Measurements from ENCODE around the gene SAMD4A.
"Not testable (repeated sequence)": the region's sequence is repeated elsewhere in the genome, so short reads cannot be mapped to it uniquely, and the experiment has no call there.

SAMD4A gene

GRCh38 chr14:54735424-54735823 is 168.5 kb downstream of the SAMD4A start:
- DNase-seq (ENCODE audit: low spot score): no peak

- DNase-seq (ENCODE audit: low spot score): no peak
These were observed 170.3 kb downstream of the SAMD4A start for GRCh38 chr14:54737132-54737711.

- no peak for DNase-seq (ENCODE audit: low spot score)
These were observed 171.1 kb downstream of the SAMD4A start for GRCh38 chr14:54738009-54738408.

GRCh38 chr14:54739514-54739913 is 172.6 kb downstream of the SAMD4A start:
- no peak for DNase-seq (ENCODE audit: low spot score)

GRCh38 chr14:54742492-54743350 is 175.8 kb downstream of the SAMD4A start:
- DNase-seq (ENCODE audit: low spot score): no peak

- DNase-seq (ENCODE audit: low spot score): no peak
These were observed 176.5 kb downstream of the SAMD4A start for GRCh38 chr14:54743382-54743781.

GRCh38 chr14:54746019-54746418 is 179.1 kb downstream of the SAMD4A start:
- DNase-seq (ENCODE audit: low spot score): no peak

- no peak for DNase-seq (ENCODE audit: low spot score)
These were observed 180.7 kb downstream of the SAMD4A start for GRCh38 chr14:54747616-54748015.

- no peak for DNase-seq (ENCODE audit: low spot score)
These were observed 182.3 kb downstream of the SAMD4A start for GRCh38 chr14:54749180-54749579.

GRCh38 chr14:54749727-54750126 is 182.8 kb downstream of the SAMD4A start:
- DNase-seq (ENCODE audit: low spot score): no peak

- not testable (repeated sequence) for DNase-seq (ENCODE audit: low spot score)
These were observed 185.7 kb downstream of the SAMD4A start for GRCh38 chr14:54752611-54753010.

- DNase-seq (ENCODE audit: low spot score): not testable (repeated sequence)
These were observed 186.5 kb downstream of the SAMD4A start for GRCh38 chr14:54753396-54753795.

GRCh38 chr14:54754116-54754622 is 187.2 kb downstream of the SAMD4A start:
- DNase-seq (ENCODE audit: low spot score): no peak

- peak; percentile 15 for DNase-seq (ENCODE audit: low spot score)
These were observed 187.9 kb downstream of the SAMD4A start for GRCh38 chr14:54754623-54755386.

GRCh38 chr14:54756656-54757392 is 189.9 kb downstream of the SAMD4A start:
- no peak for DNase-seq (ENCODE audit: low spot score)

GRCh38 chr14:54758041-54758440 is 191.1 kb downstream of the SAMD4A start:
- no peak for DNase-seq (ENCODE audit: low spot score)

- DNase-seq (ENCODE audit: low spot score): no peak
These were observed 193.2 kb downstream of the SAMD4A start for GRCh38 chr14:54759982-54760585.

GRCh38 chr14:54760866-54761575 is 194.1 kb downstream of the SAMD4A start:
- no peak for DNase-seq (ENCODE audit: low spot score)

GRCh38 chr14:54761835-54762234 is 194.9 kb downstream of the SAMD4A start:
- DNase-seq (ENCODE audit: low spot score): no peak

- no peak for DNase-seq (ENCODE audit: low spot score)
These were observed 195.4 kb downstream of the SAMD4A start for GRCh38 chr14:54762296-54762695.

GRCh38 chr14:54763761-54764160 is 196.8 kb downstream of the SAMD4A start:
- no peak for DNase-seq (ENCODE audit: low spot score)
